HG02938 (cell line): ENCODE data around the gene AHCY.
"Not testable (repeated sequence)": the region's sequence is repeated elsewhere in the genome, so short reads cannot be mapped to it uniquely, and the experiment has no call there.

Experiments used
- ATAC-seq: cut with Tn5 transposase; IDR thresholded peaks from one replicate; pipeline ENCODE4 v1.9.1; 2021; ENCODE audit warnings: mild to moderate bottlenecking, moderate library complexity; ENCODE audit not compliant: unreplicated experiment

AHCY gene

GRCh38 chr20:34262488-34263288 lies 40.5 kb downstream of the AHCY start:
- no peak for ATAC-seq

GRCh38 chr20:34260208-34260942 lies 42.8 kb downstream of the AHCY start:
- ATAC-seq = no peak

GRCh38 chr20:34256629-34257124 lies 46.5 kb downstream of the AHCY start:
- no peak for ATAC-seq

- ATAC-seq = no peak
Observed at GRCh38 chr20:34254979-34255378, 48.2 kb downstream of the AHCY start.

- not testable (repeated sequence) for ATAC-seq
Observed at GRCh38 chr20:34252431-34253086, 50.6 kb downstream of the AHCY start.

GRCh38 chr20:34251619-34252018 lies 51.5 kb downstream of the AHCY start:
- no peak for ATAC-seq

- ATAC-seq = no peak
Observed at GRCh38 chr20:34250005-34250404, 53.1 kb downstream of the AHCY start.

GRCh38 chr20:34249291-34249690 lies 53.9 kb downstream of the AHCY start:
- no peak for ATAC-seq

GRCh38 chr20:34246126-34246626 lies 57.0 kb downstream of the AHCY start:
- no peak for ATAC-seq

- no peak for ATAC-seq
Observed at GRCh38 chr20:34243377-34243776, 59.8 kb downstream of the AHCY start.

GRCh38 chr20:34242879-34243278 lies 60.3 kb downstream of the AHCY start:
- no peak for ATAC-seq

- not testable (repeated sequence) for ATAC-seq
Observed at GRCh38 chr20:34242015-34242414, 61.1 kb downstream of the AHCY start.

- ATAC-seq = no peak
Observed at GRCh38 chr20:34240693-34241615, 62.2 kb downstream of the AHCY start, which contains the start of gene ASIP. Gene ASIP (plus strand): TSS chr20:34241423. CDS start chr20:34260375, 18,952 bp downstream.

GRCh38 chr20:34240121-34240520 lies 63.0 kb downstream of the AHCY start:
- no peak for ATAC-seq

- no peak for ATAC-seq
Observed at GRCh38 chr20:34237942-34238341, 65.2 kb downstream of the AHCY start.

GRCh38 chr20:34235875-34236274 lies 67.3 kb downstream of the AHCY start:
- ATAC-seq = no peak

GRCh38 chr20:34233687-34234086 lies 69.5 kb downstream of the AHCY start:
- no peak for ATAC-seq

GRCh38 chr20:34232494-34233087 lies 70.6 kb downstream of the AHCY start:
- ATAC-seq = no peak

- no peak for ATAC-seq
Observed at GRCh38 chr20:34231634-34232033, 71.5 kb downstream of the AHCY start.
